DMS153 treated with DMSO at 0.1 percent for 48 hours (cell line): ENCODE data around the gene MROH9.
"Not testable (repeated sequence)": the region's sequence is repeated elsewhere in the genome, so short reads cannot be mapped to it uniquely, and the experiment has no call there.

Source experiments
- DNase-seq: peaks from one replicate; lab custom pipeline; 2025; ENCODE audit not compliant: unreplicated experiment; lab: John Stamatoyannopoulos, UW

MROH9 gene

GRCh38 chr1:170935231-170935630 lies at the start of gene MROH9:
TSS of gene MROH9 (plus strand) at chr1:170935534. CDS start at chr1:170945557, 10,023 bp downstream.
- DNase-seq: no peak

GRCh38 chr1:170885551-170885950 lies 49.8 kb upstream of the MROH9 start:
- no peak for DNase-seq

- DNase-seq: no peak
Measured at GRCh38 chr1:170886460-170886859, 48.9 kb upstream of the MROH9 start.

GRCh38 chr1:170887726-170888125 lies 47.6 kb upstream of the MROH9 start:
- no peak for DNase-seq

GRCh38 chr1:170891872-170892271 lies 43.5 kb upstream of the MROH9 start:
- no peak for DNase-seq

- DNase-seq: no peak
Measured at GRCh38 chr1:170893655-170894297, 41.6 kb upstream of the MROH9 start.

- no peak for DNase-seq
Measured at GRCh38 chr1:170903961-170904360, 31.4 kb upstream of the MROH9 start.

- DNase-seq: no peak
Measured at GRCh38 chr1:170908942-170909341, 26.4 kb upstream of the MROH9 start.

- no peak for DNase-seq
Measured at GRCh38 chr1:170910273-170910672, 25.1 kb upstream of the MROH9 start.

GRCh38 chr1:170917373-170917772 lies 18.0 kb upstream of the MROH9 start:
- DNase-seq: no peak

GRCh38 chr1:170924656-170925055 lies 10.7 kb upstream of the MROH9 start:
- DNase-seq: not testable (repeated sequence)

GRCh38 chr1:170927955-170928840 lies 7.1 kb upstream of the MROH9 start:
- no peak for DNase-seq

- no peak for DNase-seq
Measured at GRCh38 chr1:170929412-170929834, 5.9 kb upstream of the MROH9 start.

- peak; percentile 52 for DNase-seq
Measured at GRCh38 chr1:170929835-170930554, 5.3 kb upstream of the MROH9 start.

GRCh38 chr1:170931650-170932049 lies 3.7 kb upstream of the MROH9 start:
- DNase-seq: no peak

- no peak for DNase-seq
Measured at GRCh38 chr1:170932236-170932635, 3.1 kb upstream of the MROH9 start.

GRCh38 chr1:170938281-170938680 lies 2.9 kb downstream of the MROH9 start:
- no peak for DNase-seq

- DNase-seq: no peak
Measured at GRCh38 chr1:170939476-170939875, 4.1 kb downstream of the MROH9 start.

GRCh38 chr1:170951744-170952143 lies 16.4 kb downstream of the MROH9 start:
- not testable (repeated sequence) for DNase-seq

GRCh38 chr1:170959385-170959784 lies 24.1 kb downstream of the MROH9 start:
- no peak for DNase-seq

GRCh38 chr1:170964506-170964905 lies 29.2 kb downstream of the MROH9 start:
- no peak for DNase-seq
